HG03520 (cell line): Measurements from ENCODE around the gene CS.
"Not testable (repeated sequence)": the region's sequence is repeated elsewhere in the genome, so short reads cannot be mapped to it uniquely, and the experiment has no call there.

Source experiments
- ATAC-seq: cut with Tn5 transposase; IDR thresholded peaks from one replicate; pipeline ENCODE4 v1.9.1; 2021; ENCODE audit warnings: mild to moderate bottlenecking, moderate library complexity; ENCODE audit not compliant: unreplicated experiment

The CS gene

GRCh38 chr12:56299853-56300643 is at the start of gene CS:
Gene CS, minus strand, starts transcription at chr12:56300330. Its CDS starts 129 bp downstream, at chr12:56300201.
- peak; percentile 93 for ATAC-seq

- no peak for ATAC-seq
Observed at GRCh38 chr12:56348776-56349175, 48.6 kb upstream of the CS start.

GRCh38 chr12:56347255-56347654 is 47.1 kb upstream of the CS start:
- ATAC-seq = not testable (repeated sequence)

DNA sequence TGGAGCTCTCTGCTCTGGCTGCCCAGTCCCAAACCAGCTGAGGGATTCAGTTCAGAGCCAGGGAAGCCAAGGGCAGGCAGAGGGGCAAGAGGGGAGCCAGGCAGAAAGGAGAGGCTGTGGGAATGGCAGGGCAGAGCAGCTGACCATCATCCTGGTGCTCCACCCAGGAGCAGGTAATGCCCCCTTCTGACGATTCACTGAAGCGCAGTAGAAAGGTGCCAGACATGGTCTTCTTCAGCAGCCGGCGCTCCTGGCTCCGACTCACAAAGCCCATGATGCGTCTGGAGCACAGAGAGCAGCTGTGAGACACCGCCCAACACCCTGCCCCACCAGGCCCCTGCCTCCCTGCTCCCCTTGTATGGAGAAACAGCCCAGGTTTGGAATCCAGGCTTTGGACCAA is 46.5 kb upstream of the CS start:
- no peak for ATAC-seq

DNA sequence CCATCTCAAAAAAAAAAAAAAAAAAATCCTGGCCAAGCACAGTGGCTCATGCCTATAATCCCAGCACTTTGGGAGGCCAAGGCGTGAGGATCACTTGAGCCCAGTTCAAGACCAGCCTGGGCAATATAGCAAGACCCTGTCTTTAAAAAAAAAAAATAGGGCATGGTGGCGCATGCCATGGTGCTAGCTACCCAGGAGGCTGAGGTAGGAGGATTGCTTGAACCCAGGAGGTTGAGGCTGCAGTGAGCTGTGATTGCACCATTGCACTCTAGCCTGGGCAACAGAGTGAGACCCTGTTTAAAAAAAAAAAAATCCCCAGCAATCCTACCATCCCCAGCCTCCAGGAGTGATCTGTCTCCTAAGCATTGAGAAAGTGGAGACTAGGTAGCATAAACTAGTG is 42.2 kb upstream of the CS start:
- not testable (repeated sequence) for ATAC-seq

- ATAC-seq = no peak
Observed at GRCh38 chr12:56341616-56342015, 41.5 kb upstream of the CS start.

DNA sequence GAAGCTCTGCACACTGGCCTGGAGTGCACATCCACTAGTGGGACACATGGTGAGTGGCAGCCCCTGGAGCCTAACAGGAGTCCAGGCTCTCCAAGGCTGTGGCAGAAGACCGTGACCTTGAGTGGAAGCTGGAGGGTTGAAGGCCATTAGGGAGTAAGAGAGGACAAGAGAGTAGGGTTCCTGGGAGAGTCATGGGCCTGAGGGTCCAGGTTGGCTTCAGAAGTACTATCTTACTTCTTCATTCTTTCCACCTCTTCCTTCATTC is 39.0 kb upstream of the CS start:
- ATAC-seq = no peak

DNA sequence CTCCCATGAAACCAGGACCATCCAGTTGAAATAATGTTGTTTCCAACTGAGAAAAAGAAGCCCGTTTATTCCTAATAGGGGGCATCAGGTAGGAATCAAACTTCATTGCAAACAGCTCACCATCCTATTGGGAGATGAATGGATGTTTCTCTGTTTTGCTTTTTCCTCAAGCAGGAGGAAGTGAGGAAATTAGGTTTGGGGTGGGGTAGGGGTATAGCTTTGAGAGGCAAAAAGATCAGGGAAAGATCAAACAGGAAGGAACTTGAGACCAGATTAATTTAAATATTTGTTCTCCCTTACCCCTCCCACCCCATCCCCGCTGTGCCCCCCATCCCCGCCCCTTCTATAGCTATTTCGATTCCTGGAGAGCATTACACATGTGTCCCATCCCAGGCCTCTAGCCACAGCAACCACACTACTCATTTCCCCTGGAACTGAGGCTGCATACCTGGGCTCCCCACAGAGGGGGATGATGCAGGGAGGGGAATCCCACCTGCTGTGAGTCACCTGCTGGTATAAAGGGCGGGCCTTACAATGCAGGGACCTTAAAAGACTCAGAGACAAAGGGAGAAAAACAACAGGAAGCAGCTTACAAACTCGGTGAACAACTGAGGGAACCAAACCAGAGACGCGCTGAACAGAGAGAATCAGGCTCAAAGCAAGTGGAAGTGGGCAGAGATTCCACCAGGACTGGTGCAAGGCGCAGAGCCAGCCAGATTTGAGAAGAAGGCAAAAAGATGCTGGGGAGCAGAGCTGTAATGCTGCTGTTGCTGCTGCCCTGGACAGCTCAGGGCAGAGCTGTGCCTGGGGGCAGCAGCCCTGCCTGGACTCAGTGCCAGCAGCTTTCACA is 38.4 kb upstream of the CS start, which contains the start of gene IL23A:
Gene IL23A (plus strand): TSS at position 577 of the 850 bp plus-strand sequence. CDS start 161 bp downstream, at position 738.
- ATAC-seq = no peak

DNA sequence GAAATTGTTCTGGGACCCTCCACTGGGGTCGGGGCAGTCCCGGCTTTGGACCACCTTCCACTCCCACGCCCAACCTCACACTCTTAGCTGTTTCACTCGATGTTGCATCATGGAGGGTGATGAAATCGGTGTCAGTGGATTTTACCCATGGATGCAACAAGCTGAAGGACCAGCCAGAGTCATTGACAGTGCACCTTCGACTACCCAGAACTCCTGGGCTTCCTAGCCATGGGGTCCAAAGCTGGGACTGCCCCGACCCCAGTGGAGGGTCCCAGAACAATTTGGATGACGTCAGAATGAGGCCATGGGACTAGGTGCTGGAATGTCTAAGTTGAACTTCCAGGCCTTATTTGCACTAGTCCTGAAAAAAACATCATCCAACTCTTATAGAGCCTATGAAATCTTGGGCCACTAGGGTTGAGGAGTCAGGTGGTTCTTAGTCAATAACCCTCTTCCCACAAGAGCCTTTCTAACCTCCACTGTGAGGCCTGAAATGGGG is 37.7 kb upstream of the CS start:
- no peak for ATAC-seq

GRCh38 chr12:56336361-56337167 is 36.4 kb upstream of the CS start:
- ATAC-seq = no peak

GRCh38 chr12:56335527-56335926 is 35.4 kb upstream of the CS start:
- ATAC-seq = not testable (repeated sequence)

DNA sequence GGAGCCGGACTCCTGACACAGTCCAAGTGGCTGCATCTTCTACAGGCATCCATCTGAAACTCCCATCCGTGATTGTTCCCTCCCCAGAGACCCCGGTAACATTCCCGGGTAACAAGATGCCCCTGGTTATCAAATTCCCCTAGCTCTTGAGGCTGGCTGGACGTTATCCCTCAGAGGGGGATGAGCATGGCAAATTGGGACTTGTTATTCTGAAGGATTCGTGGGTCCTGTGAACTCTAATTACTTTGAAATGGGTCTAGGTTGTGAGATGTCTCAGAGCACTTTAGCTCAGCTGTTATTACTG is 34.3 kb upstream of the CS start:
- ATAC-seq = no peak

GRCh38 chr12:56333679-56334489 is 33.8 kb upstream of the CS start, which contains the start of gene PAN2:
Gene PAN2, minus strand, starts transcription at chr12:56334000. Its CDS starts 906 bp downstream, at chr12:56333094.
- peak; percentile 87 for ATAC-seq

DNA sequence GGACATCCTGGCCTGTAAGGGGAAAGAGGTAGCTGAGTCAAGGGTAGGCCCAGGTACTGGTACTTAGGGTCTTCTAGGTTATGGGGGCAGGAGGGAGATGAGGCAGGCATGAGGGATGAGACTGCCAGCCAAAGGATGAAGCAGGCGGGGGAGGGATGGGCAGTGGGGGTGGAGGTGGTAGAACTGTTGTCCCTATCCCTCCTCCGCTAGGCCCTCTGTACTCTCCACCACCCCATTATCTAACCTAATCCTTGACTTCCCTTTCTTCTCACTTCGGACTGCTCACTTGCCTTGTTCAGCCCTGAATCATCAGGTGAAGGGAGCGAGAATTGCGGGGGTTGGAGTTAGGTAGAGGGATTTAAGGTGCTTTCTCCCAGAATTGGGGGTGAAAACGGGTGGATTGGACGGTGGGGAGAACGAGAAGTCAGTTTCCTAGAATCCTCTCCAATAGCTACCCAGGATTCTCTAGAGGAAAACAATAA is 33.1 kb upstream of the CS start:
- no peak for ATAC-seq

GRCh38 chr12:56332512-56333196 is 32.5 kb upstream of the CS start:
- no peak for ATAC-seq

GRCh38 chr12:56330936-56331490 is 30.9 kb upstream of the CS start:
- no peak for ATAC-seq

- ATAC-seq = no peak
Observed at GRCh38 chr12:56326533-56326932, 26.4 kb upstream of the CS start.

DNA sequence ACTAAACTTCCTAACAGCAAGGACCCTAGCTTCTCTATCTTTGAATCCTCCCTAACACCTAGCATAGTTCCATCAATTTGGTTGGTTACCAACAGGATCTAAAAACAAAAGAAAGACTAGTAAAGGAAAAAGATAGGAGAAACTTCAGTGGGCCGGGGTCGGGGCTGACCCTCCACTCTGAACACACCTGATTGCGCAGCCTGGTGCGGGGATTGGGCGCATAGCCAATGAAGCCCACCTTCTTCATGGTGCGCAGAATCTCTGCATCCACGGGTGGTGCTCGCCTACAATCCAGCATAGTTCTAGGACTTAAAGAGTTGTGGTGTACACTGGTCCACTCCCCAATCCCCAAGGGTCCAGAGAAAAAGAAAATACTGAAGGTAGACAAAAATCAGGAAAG is 26.0 kb upstream of the CS start:
- no peak for ATAC-seq

DNA sequence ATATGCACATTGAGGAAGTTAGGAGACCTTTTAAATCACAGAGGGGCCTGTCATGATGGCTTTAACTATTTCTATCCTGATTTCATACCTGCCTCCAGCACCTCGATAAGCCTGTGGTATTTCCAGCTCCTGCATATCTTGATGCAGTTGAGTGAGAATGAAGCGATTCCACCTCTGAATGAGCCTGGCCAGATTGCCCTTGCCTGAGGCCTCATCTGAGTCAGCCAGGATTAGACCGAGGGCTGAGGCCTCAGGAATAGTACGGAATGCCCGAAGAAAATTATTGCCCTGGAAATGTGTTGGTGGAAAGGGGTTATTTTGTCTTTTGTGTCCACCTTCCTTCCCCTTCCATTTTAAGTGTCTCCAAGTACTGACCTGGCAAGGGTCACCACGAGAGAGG is 24.1 kb upstream of the CS start:
- ATAC-seq = no peak
